NCI-H2107 (cell line): ENCODE results near the gene SYMPK.

Source experiments
- DNase-seq: peaks from one replicate; lab custom pipeline; 2025; lab: John Stamatoyannopoulos, UW

Gene SYMPK

GRCh38 chr19:45766869-45767346 lies 96.0 kb downstream of the SYMPK start:
- no peak for DNase-seq

DNA sequence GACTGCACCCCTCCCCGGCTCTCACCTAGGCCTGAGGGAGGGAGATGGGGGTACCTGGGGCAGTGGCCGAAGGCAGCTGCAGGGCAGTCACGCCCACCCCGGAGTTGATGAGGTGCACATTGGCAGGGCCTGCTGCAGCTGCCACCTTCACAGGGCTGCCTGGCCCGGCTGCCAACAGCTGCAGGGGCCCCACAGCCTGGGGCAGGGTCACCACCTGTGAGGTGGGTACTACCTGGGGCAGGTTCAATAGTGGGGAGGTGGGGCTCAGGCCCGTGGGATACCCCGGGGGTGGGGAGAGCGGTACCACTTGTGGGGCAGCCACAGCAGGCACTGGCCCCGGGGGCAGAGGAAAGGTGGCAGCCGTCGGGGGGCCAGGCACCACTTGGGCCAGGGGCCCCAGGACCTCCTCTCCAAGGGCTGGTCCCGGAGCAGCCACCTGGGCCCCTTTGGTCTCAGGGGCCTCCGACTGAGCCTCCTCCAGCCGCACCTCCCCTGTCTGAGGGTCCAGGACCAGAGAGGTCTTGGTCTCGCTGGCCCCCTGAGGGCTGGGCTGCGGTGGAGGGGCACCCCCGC lies 96.6 kb downstream of the SYMPK start:
- no peak for DNase-seq

GRCh38 chr19:45765702-45766295 lies 97.1 kb downstream of the SYMPK start:
- no peak for DNase-seq
